OCI-LY7 (cell line): ENCODE measurements around the gene AMFR. TPM values are rescaled to one million over a fixed set of nuclear protein-coding genes. Genes with fewer than 3 reads are reported as not detected.

Experiments used
- BruUV-seq: library from RNA; stranded (reverse); fragments of 400-500 nt; replicated peaks from 2 replicates; lab custom pipeline; 2021; lab: Mats Ljungman, UMichigan
- CTCF ChIA-PET: fragments of 300-600 bp; sonication (Branson Sonifier 250); formaldehyde crosslinking; loops from one replicate; lab custom pipeline; 2022; ENCODE audit warnings: antibody characterized with exemption; ENCODE audit not compliant: unreplicated experiment; lab: Charles Lee
- POLR2A ChIA-PET: fragments of 300-600 bp; sonication (Branson Sonifier 250); formaldehyde crosslinking; loops from one replicate; lab custom pipeline; 2022; ENCODE audit warnings: antibody characterized with exemption; lab: Charles Lee
- DNase-seq: peaks from one replicate; pipeline ENCODE4 v3.0.0-alpha.2; 2015; ENCODE audit warnings: low spot score
- H2AFZ ChIP-seq: fragments of 200-600 bp; sonication (generic), shearing (Covaris generic); 2 replicates; pipeline ENCODE4 v1.6.1; 2014; ENCODE audit warnings: mild to moderate bottlenecking, antibody characterized with exemption, low read length, moderate library complexity
- H3K27ac ChIP-seq: fragments of 200-600 bp; sonication (generic); 2 replicates; pipeline ENCODE4 v1.5.1; 2014; ENCODE audit warnings: mixed run types, low read depth, mild to moderate bottlenecking, moderate library complexity, low read length, inconsistent platforms; ENCODE audit not compliant: poor library complexity, severe bottlenecking
- H3K36me3 ChIP-seq: fragments of 200-600 bp; sonication (generic); 2 replicates; pipeline ENCODE4 v1.6.1; 2014; ENCODE audit warnings: mild to moderate bottlenecking, antibody characterized with exemption, low read length, moderate library complexity, mixed read lengths; ENCODE audit not compliant: insufficient read depth
- H3K4me1 ChIP-seq: fragments of 200-600 bp; sonication (generic); 2 replicates; pipeline ENCODE4 v1.5.1; 2014; ENCODE audit warnings: mild to moderate bottlenecking, low read length; ENCODE audit not compliant: insufficient read depth, poor library complexity, severe bottlenecking
- H3K4me2 ChIP-seq: fragments of 200-600 bp; sonication (generic); 2 replicates; pipeline ENCODE4 v1.6.1; 2014; ENCODE audit warnings: mild to moderate bottlenecking, low read length
- H3K4me3 ChIP-seq: fragments of 200-600 bp; sonication (generic); 2 replicates; pipeline ENCODE4 v1.5.1; 2014; ENCODE audit warnings: mild to moderate bottlenecking, low read depth, low read length; ENCODE audit not compliant: poor library complexity, severe bottlenecking
- H3K79me2 ChIP-seq: fragments of 200-600 bp; sonication (generic); 2 replicates; pipeline ENCODE4 v1.6.1; 2016; ENCODE audit warnings: low read depth, mild to moderate bottlenecking, low read length, moderate library complexity, mixed read lengths; ENCODE audit not compliant: insufficient read depth
- H3K9me2 ChIP-seq: fragments of 200-600 bp; sonication (generic); 2 replicates; pipeline ENCODE4 v1.6.1; 2016; ENCODE audit warnings: mild to moderate bottlenecking, low read length, mixed read lengths; ENCODE audit not compliant: insufficient read depth
- H3K9me3 ChIP-seq: fragments of 200-600 bp; sonication (generic); 2 replicates; pipeline ENCODE4 v1.6.1; 2014; ENCODE audit warnings: mild to moderate bottlenecking, mixed run types, low read length, mixed read lengths
- H4K20me1 ChIP-seq: fragments of 200-600 bp; sonication (generic); 2 replicates; pipeline ENCODE4 v1.6.1; 2014; ENCODE audit warnings: mild to moderate bottlenecking, antibody characterized with exemption, low read length, moderate library complexity, mixed read lengths; ENCODE audit not compliant: insufficient read depth
- CTCF ChIP-seq: fragments of 200-600 bp; sonication (generic); conservative IDR thresholded peaks from 2 replicates; pipeline ENCODE4 v1.5.1; 2014; ENCODE audit warnings: mild to moderate bottlenecking, antibody characterized with exemption, low read length, moderate library complexity, mixed read lengths
- EZH2phosphoT487 ChIP-seq: fragments of 200-600 bp; sonication (generic); IDR thresholded peaks from 2 replicates; pipeline ENCODE4 v1.6.1; 2018; ENCODE audit warnings: low read depth, borderline replicate concordance, mild to moderate bottlenecking, mixed run types, antibody characterized with exemption, low read length, moderate library complexity, mixed read lengths
- intact Hi-C: fragments of 100-400 bp; cut with micrococcal nuclease; formaldehyde crosslinking; loops from one replicate; pipeline ENCODE4 v1.10.0; 2022; ENCODE audit not compliant: unreplicated experiment
- total RNA-seq, 2 experiments: library from RNA; depleted of rRNA in 1 of 2; stranded (reverse); fragments of >200 nt in 1 of 2; shearing (Covaris generic) in 1 of 2; gene quantifications; 2 replicates each; pipeline ENCODE4 v1.2.3, GENCODE V29; 2014 to 2022

Gene AMFR
- total RNA-seq, 2 experiments from 2014 or later = 87.7 to 101 TPM

GRCh38 chr16:56450275-56450985, 25.1 kb upstream of the AMFR start:
- Histone ChIP-seq H3K4me3 (peak overlapping the region; percentile 89), H3K27ac (peak overlapping the region; percentile 78), H2AFZ (peak overlapping the region; percentile 51; the same call in 1 of the 2 replicates), H4K20me1 (peaks cover 54% of the 10 kb centered on the region), H3K9me2 (no peaks in the 10 kb centered on the region), H3K36me3 (peaks cover 64% of the 10 kb centered on the region), H3K4me1 (peaks cover 28% of the 10 kb centered on the region), H3K79me2 (peaks cover 80% of the 10 kb centered on the region), H3K4me2 (peak overlapping the region; percentile 95), H3K9me3 (no peaks in the 10 kb centered on the region)
- CTCF ChIA-PET = interaction anchor here (0.6 kb wide), 1 partner anchor 322 kb away, joined by 3 read pairs; no protein-coding TSS in a partner anchor
- intact Hi-C loops = loop anchor here (2.0 kb wide), 1 partner anchor 26 kb away; the partner anchor contains the start of gene AMFR
- TF ChIP-seq CTCF (no peak), EZH2phosphoT487 (no peak)
- peak; percentile 23 for DNase-seq
- BruUV-seq = no TSS peak
- POLR2A ChIA-PET = interaction anchor here (0.5 to 1.5 kb wide), 12 partner anchors 8 to 107 kb away, joined by 3 to 9 read pairs (median 3); no protein-coding TSS in a partner anchor

GRCh38 chr16:56448005-56448404, 22.7 kb upstream of the AMFR start:
- Histone ChIP-seq H3K4me3 (peak overlapping the region; percentile 89), H3K9me2 (no peaks in the 10 kb centered on the region), H3K4me1 (peaks cover 22% of the 10 kb centered on the region), H3K36me3 (peaks cover 64% of the 10 kb centered on the region), H2AFZ (no peak overlapping the region), H3K27ac (no peak overlapping the region), H3K79me2 (peaks cover 76% of the 10 kb centered on the region), H4K20me1 (peaks cover 47% of the 10 kb centered on the region), H3K9me3 (no peaks in the 10 kb centered on the region), H3K4me2 (peak overlapping the region; percentile 95)
- DNase-seq = no peak
- TF ChIP-seq CTCF (no peak), EZH2phosphoT487 (no peak)
- no TSS peak for BruUV-seq
- intact Hi-C loops = no loop called here
- ChIA-PET CTCF (no interaction called here), POLR2A (no interaction called here)

DNA sequence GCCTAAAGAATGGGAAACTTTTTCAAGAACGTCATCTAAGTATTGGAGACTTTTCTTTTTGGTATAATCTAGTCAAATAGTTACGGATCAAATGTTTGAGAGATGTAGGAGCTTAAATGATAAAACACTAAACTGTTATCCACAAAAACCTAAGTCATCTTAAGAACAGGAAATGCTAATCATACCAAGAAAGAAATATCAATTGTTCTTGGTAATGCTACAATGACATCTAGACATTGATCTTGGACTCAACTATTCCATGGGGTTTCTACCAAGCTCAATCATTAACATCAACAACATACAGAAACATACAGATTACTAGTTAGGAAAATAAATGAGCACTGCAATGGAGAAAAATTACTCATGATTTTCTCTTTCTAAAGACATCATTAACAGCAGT, 21.9 kb upstream of the AMFR start:
- no TSS peak for BruUV-seq
- H3K4me2 ChIP-seq = peak overlapping the region; percentile 95; the same call in 1 of the 2 replicates
- H3K27ac ChIP-seq = no peak overlapping the region
- ChIA-PET POLR2A (interaction anchor here (1.2 kb wide), 1 partner anchor 10 kb away, joined by 3 read pairs; no protein-coding TSS in a partner anchor), CTCF (no interaction called here)
- DNase-seq = no peak
- H3K9me3 ChIP-seq = no peaks in the 10 kb centered on the region
- peaks cover 19% of the 10 kb centered on the region for H3K4me1 ChIP-seq
- H3K79me2 ChIP-seq = peaks cover 69% of the 10 kb centered on the region
- no peak for TF ChIP-seq CTCF
- no peak for TF ChIP-seq EZH2phosphoT487
- H2AFZ ChIP-seq = no peak overlapping the region
- H3K9me2 ChIP-seq = no peaks in the 10 kb centered on the region
- intact Hi-C loops = no loop called here
- peaks cover 42% of the 10 kb centered on the region for H4K20me1 ChIP-seq
- H3K36me3 ChIP-seq = peaks cover 70% of the 10 kb centered on the region
- H3K4me3 ChIP-seq = no peak overlapping the region
